ENCODE data around the gene TOMM20. TPM values are rescaled to one million over a fixed set of nuclear protein-coding genes. Genes with fewer than 3 reads are reported as not detected.
"Not testable (repeated sequence)": the region's sequence is repeated elsewhere in the genome, so short reads cannot be mapped to it uniquely, and the experiment has no call there.

TOMM20 gene
- polyA plus RNA-seq, 1 experiment: 94.0 TPM

- H3K9me3 ChIP-seq (ENCODE audit: control insufficient read depth, insufficient read depth, low read length); H3K4me3 ChIP-seq (ENCODE audit: low read depth, low read length); H3K27ac ChIP-seq (ENCODE audit: low read depth, low read length); DNase-seq (ENCODE audit: low read depth, low spot score); POLR2A ChIA-PET; H3K27me3 ChIP-seq (ENCODE audit: control insufficient read depth, insufficient read depth, low read length): not testable (repeated sequence)
- CTCF ChIA-PET: interaction anchor here (1.1 kb wide), 1 partner anchor 413 kb away, joined by 3 read pairs; the partner anchor contains the start of gene B3GALNT2
These were observed 37.2 kb downstream of the TOMM20 start for GRCh38 chr1:235091319-235092044.

GRCh38 chr1:235090406-235091069 lies 38.1 kb downstream of the TOMM20 start:
- ChIA-PET CTCF (interaction anchor here (1.0 to 1.3 kb wide), 3 partner anchors 14 to 603 kb away, joined by 4 to 7 read pairs (median 5); no protein-coding TSS in a partner anchor), POLR2A (interaction anchor here (1.2 kb wide), 1 partner anchor 120 kb away, joined by 4 read pairs; no protein-coding TSS in a partner anchor)
- no peaks in the 10 kb centered on the region for H3K9me3 ChIP-seq (ENCODE audit: control insufficient read depth, insufficient read depth, low read length)
- H3K27ac ChIP-seq (ENCODE audit: low read depth, low read length): no peak overlapping the region
- no peak for DNase-seq (ENCODE audit: low read depth, low spot score)
- H3K27me3 ChIP-seq (ENCODE audit: control insufficient read depth, insufficient read depth, low read length): no peaks in the 10 kb centered on the region
- no peak overlapping the region for H3K4me3 ChIP-seq (ENCODE audit: low read depth, low read length)
- TF ChIP-seq CTCF (IDR thresholded peaks at IDR 0.05; ENCODE audit: low read depth, low read length): no peak

- CTCF ChIA-PET: interaction anchor here (0.6 to 1.1 kb wide), 4 partner anchors 490 to 602 kb away, joined by 3 to 5 read pairs (median 3); no protein-coding TSS in a partner anchor
These were observed 39.7 kb downstream of the TOMM20 start for GRCh38 chr1:235088907-235089306.

GRCh38 chr1:235088430-235088829 lies 40.2 kb downstream of the TOMM20 start:
- H3K9me3 ChIP-seq (ENCODE audit: control insufficient read depth, insufficient read depth, low read length): no peaks in the 10 kb centered on the region
- ChIA-PET CTCF (interaction anchor here (1.0 to 1.1 kb wide), 3 partner anchors 490 to 601 kb away, joined by 3 read pairs; no protein-coding TSS in a partner anchor), POLR2A (no interaction called here)
- H3K27me3 ChIP-seq (ENCODE audit: control insufficient read depth, insufficient read depth, low read length): no peaks in the 10 kb centered on the region
- DNase-seq (ENCODE audit: low read depth, low spot score): no peak
- TF ChIP-seq CTCF (IDR thresholded peaks at IDR 0.05; ENCODE audit: low read depth, low read length): no peak
- no peak overlapping the region for H3K4me3 ChIP-seq (ENCODE audit: low read depth, low read length)
- H3K27ac ChIP-seq (ENCODE audit: low read depth, low read length): no peak overlapping the region

More at GRCh38 chr1:235088907-235089306, 39.7 kb downstream of the TOMM20 start:
- DNase-seq (ENCODE audit: low read depth, low spot score): no peak
- POLR2A ChIA-PET: no interaction called here
- H3K9me3 ChIP-seq (ENCODE audit: control insufficient read depth, insufficient read depth, low read length): no peaks in the 10 kb centered on the region
- no peak for TF ChIP-seq CTCF (IDR thresholded peaks at IDR 0.05; ENCODE audit: low read depth, low read length)
- H3K27ac ChIP-seq (ENCODE audit: low read depth, low read length): no peak overlapping the region
- H3K4me3 ChIP-seq (ENCODE audit: low read depth, low read length): no peak overlapping the region
- H3K27me3 ChIP-seq (ENCODE audit: control insufficient read depth, insufficient read depth, low read length): no peaks in the 10 kb centered on the region

- CTCF ChIA-PET: interaction anchor here (1.1 kb wide), 2 partner anchors 489 to 588 kb away, joined by 3 read pairs; no protein-coding TSS in a partner anchor
- DNase-seq (ENCODE audit: low read depth, low spot score): no peak
- POLR2A ChIA-PET: no interaction called here
- Histone ChIP-seq H3K27ac (ENCODE audit: low read depth, low read length) (no peak overlapping the region), H3K9me3 (ENCODE audit: control insufficient read depth, insufficient read depth, low read length) (no peaks in the 10 kb centered on the region), H3K4me3 (ENCODE audit: low read depth, low read length) (no peak overlapping the region), H3K27me3 (ENCODE audit: control insufficient read depth, insufficient read depth, low read length) (no peaks in the 10 kb centered on the region)
- no peak for TF ChIP-seq CTCF (IDR thresholded peaks at IDR 0.05; ENCODE audit: low read depth, low read length)
These were observed 40.7 kb downstream of the TOMM20 start for GRCh38 chr1:235087906-235088305.

GRCh38 chr1:235085411-235086117 lies 43.1 kb downstream of the TOMM20 start:
- DNase-seq (ENCODE audit: low read depth, low spot score); POLR2A ChIA-PET; H3K9me3 ChIP-seq (ENCODE audit: control insufficient read depth, insufficient read depth, low read length); H3K27me3 ChIP-seq (ENCODE audit: control insufficient read depth, insufficient read depth, low read length); H3K27ac ChIP-seq (ENCODE audit: low read depth, low read length); H3K4me3 ChIP-seq (ENCODE audit: low read depth, low read length): not testable (repeated sequence)
- CTCF ChIA-PET: interaction anchor here (0.9 to 1.2 kb wide), 2 partner anchors 29 to 599 kb away, joined by 3 to 7 read pairs; no protein-coding TSS in a partner anchor

- not testable (repeated sequence) for DNase-seq (ENCODE audit: low read depth, low spot score); H3K27ac ChIP-seq (ENCODE audit: low read depth, low read length); H3K4me3 ChIP-seq (ENCODE audit: low read depth, low read length); H3K27me3 ChIP-seq (ENCODE audit: control insufficient read depth, insufficient read depth, low read length); H3K9me3 ChIP-seq (ENCODE audit: control insufficient read depth, insufficient read depth, low read length)
- ChIA-PET POLR2A (interaction anchor here (0.6 kb wide), 1 partner anchor 357 kb away, joined by 7 read pairs; no protein-coding TSS in a partner anchor), CTCF (interaction anchor here (0.7 kb wide), 1 partner anchor 109 kb away, joined by 7 read pairs; no protein-coding TSS in a partner anchor)
These were observed 47.8 kb downstream of the TOMM20 start for GRCh38 chr1:235080788-235081187.
